Neutrophil (primary cell): ENCODE data around the gene JAKMIP3.

Experiments used
- H3K27ac ChIP-seq: fragments of 200-600 bp; sonication (generic); 2 replicates; pipeline ENCODE4 v1.5.1; 2016; ENCODE audit warnings: mild to moderate bottlenecking, moderate library complexity
- H3K27me3 ChIP-seq: fragments of 200-600 bp; sonication (generic); 2 replicates; pipeline ENCODE4 v1.6.0; 2016; ENCODE audit warnings: mild to moderate bottlenecking
- H3K36me3 ChIP-seq: fragments of 200-600 bp; sonication (generic); 2 replicates; pipeline ENCODE4 v1.5.1; 2017
- H3K4me1 ChIP-seq, 2 experiments: fragments of 200-600 bp in 1 of 2; sonication (generic) in 1 of 2; 1 replicate in 1 of 2; 2 replicates in 1 of 2; pipeline versions ENCODE4 v1.5.1 to v1.6.1; 2013 to 2016; ENCODE audit warnings: low read depth in 1 of 2, low read length in 1 of 2, mild to moderate bottlenecking in 1 of 2, moderate library complexity in 1 of 2; ENCODE audit not compliant: control insufficient read depth in 1 of 2, insufficient read depth in 1 of 2
- H3K4me3 ChIP-seq, 2 experiments: fragments of 200-600 bp in 1 of 2; sonication (generic) in 1 of 2; 1 replicate in 1 of 2; 2 replicates in 1 of 2; pipeline ENCODE4 v1.5.1; 2013 to 2016; ENCODE audit warnings: low read depth in 1 of 2, low read length in 1 of 2, mild to moderate bottlenecking in 1 of 2, moderate library complexity in 1 of 2
- H3K9me3 ChIP-seq: fragments of 200-600 bp; sonication (generic); 2 replicates; pipeline ENCODE4 v1.5.1; 2016
- TF ChIP-seq, protein P1 (sequence below): fragments of 200-600 bp; sonication (generic); IDR thresholded peaks from 2 replicates; pipeline ENCODE4 v1.5.1; 2016; ENCODE audit warnings: antibody characterized with exemption

JAKMIP3 gene

GRCh38 chr10:132104062-132104461 is 38.3 kb downstream of the JAKMIP3 start:
- no peaks in the 10 kb centered on the region for H3K9me3 ChIP-seq
- H3K4me3 ChIP-seq, result no peak overlapping the region
- H3K27ac ChIP-seq, result no peak overlapping the region
- H3K4me1 ChIP-seq, result no peaks in the 10 kb centered on the region
- TF ChIP-seq, protein P1, sequence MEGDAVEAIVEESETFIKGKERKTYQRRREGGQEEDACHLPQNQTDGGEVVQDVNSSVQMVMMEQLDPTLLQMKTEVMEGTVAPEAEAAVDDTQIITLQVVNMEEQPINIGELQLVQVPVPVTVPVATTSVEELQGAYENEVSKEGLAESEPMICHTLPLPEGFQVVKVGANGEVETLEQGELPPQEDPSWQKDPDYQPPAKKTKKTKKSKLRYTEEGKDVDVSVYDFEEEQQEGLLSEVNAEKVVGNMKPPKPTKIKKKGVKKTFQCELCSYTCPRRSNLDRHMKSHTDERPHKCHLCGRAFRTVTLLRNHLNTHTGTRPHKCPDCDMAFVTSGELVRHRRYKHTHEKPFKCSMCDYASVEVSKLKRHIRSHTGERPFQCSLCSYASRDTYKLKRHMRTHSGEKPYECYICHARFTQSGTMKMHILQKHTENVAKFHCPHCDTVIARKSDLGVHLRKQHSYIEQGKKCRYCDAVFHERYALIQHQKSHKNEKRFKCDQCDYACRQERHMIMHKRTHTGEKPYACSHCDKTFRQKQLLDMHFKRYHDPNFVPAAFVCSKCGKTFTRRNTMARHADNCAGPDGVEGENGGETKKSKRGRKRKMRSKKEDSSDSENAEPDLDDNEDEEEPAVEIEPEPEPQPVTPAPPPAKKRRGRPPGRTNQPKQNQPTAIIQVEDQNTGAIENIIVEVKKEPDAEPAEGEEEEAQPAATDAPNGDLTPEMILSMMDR, result no peak
- H3K27me3 ChIP-seq, result no peaks in the 10 kb centered on the region
- no peaks in the 10 kb centered on the region for H3K36me3 ChIP-seq

- Histone ChIP-seq H3K4me3 (no peak overlapping the region), H3K9me3 (no peaks in the 10 kb centered on the region), H3K36me3 (no peaks in the 10 kb centered on the region), H3K27ac (no peak overlapping the region), H3K27me3 (no peaks in the 10 kb centered on the region), H3K4me1 (no peaks in the 10 kb centered on the region)
- TF ChIP-seq, protein P1, result no peak
Measured at GRCh38 chr10:132104471-132105301, 38.9 kb downstream of the JAKMIP3 start.

DNA sequence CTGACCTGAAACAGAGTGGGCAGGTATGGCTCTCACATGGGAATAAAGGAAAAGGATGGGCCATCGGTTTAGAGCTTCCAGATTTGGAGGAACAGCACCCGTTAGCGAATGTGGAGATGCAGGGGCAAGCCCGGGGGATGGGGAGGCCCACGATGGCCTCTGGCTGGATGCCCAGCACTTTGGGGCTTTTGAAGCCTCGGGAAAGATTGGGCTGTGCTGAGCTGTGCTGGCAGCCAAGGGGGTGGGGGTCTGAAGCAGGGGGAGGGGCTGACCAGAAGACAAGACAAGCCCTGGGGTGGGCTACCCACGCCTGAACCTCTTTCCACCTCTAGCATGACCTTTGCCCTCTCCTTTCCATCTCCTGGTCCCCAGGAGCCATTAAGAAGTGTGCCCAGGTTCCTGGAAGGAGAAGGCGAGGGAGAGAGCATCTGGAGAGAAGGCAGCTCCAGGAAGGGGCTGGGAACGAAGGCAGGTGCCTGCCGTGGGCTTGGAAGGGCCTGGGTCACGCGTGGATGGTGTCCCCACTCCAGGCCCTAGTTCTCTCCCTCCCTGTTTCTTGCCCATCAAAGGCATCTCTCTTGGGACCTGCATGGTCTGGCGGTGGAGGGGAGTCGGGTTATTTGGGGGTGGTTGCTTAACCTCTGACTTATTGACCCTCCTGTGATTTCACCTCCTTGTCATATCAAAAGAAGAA is 39.7 kb downstream of the JAKMIP3 start:
- H3K4me3 ChIP-seq, result no peak overlapping the region
- H3K9me3 ChIP-seq, result no peaks in the 10 kb centered on the region
- H3K4me1 ChIP-seq, result no peaks in the 10 kb centered on the region
- no peaks in the 10 kb centered on the region for H3K36me3 ChIP-seq
- no peaks in the 10 kb centered on the region for H3K27me3 ChIP-seq
- no peak overlapping the region for H3K27ac ChIP-seq
- TF ChIP-seq, protein P1, result no peak

DNA sequence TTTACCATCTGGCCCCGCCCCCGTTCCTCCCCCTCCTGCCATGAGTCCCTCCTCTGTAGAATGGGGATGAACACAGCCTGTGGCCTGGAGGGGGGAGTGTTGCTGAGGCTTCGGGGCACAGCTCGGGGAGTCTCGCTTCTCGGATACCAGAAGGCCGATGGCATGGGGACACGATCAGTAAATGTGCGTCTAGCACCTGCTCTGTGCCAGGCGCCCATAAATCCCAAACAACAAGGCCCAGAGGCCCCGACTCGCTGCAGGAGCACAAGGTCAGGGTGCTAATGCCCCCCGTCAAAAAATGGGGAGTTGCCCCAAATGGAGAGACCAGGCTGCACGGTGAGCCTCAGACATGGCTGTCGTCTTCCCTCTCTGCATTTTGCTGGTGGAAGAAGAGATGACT is 40.7 kb downstream of the JAKMIP3 start:
- Histone ChIP-seq H3K4me3 (no peak overlapping the region), H3K9me3 (no peaks in the 10 kb centered on the region)
- TF ChIP-seq, protein P1, result no peak

DNA sequence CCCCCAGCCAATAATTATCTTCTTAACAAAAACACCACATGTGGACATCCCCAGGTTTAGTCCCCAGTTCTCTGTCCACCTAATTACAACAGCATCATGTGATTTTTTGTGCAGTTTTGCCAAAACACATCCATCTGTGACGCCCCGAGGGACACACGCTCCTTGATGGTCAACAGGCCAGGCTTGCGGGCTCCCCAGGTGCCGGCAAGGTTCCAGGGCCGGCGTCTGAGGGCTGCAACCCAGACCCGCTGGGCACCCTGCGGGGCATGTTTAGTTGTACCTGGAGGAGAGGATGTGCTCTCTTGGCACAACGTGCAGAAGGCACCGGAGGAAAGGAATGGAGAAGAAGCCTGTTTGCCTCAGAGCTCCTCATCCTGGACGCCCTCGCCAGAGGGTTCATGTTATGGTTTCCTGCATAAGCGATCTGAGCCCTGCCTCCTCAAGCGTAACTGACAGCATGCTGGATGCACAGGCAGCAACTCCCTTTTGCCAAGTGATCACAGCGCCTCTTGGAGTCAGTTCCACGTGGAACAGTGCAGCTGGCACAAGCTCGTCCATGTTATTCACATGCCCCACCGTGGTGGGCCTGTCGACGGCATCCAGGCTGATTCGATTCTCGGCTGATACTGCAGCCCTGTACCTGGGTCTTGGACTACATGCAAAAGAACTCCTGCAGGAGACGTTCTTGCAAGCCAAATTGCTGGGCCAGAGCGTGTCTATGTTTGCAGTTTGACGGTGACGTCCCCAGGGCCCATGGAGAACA is 41.6 kb downstream of the JAKMIP3 start:
- no peaks in the 10 kb centered on the region for H3K27me3 ChIP-seq
- H3K9me3 ChIP-seq, result no peaks in the 10 kb centered on the region
- TF ChIP-seq, protein P1, result no peak
- H3K27ac ChIP-seq, result no peak overlapping the region
- no peaks in the 10 kb centered on the region for H3K36me3 ChIP-seq
- H3K4me1 ChIP-seq, result no peaks in the 10 kb centered on the region
- no peak overlapping the region for H3K4me3 ChIP-seq

More for the DNA sequence above, 40.7 kb downstream of the JAKMIP3 start:
- H3K36me3 ChIP-seq, result no peaks in the 10 kb centered on the region
- H3K27me3 ChIP-seq, result no peaks in the 10 kb centered on the region
- no peak overlapping the region for H3K27ac ChIP-seq
- H3K4me1 ChIP-seq, result no peaks in the 10 kb centered on the region
